Neuronal stem cell (in vitro differentiated cells): ENCODE measurements around the gene TUBA4B. TPM values are rescaled to one million over a fixed set of nuclear protein-coding genes. Genes with fewer than 3 reads are reported as not detected.
A peak's percentile ranks its signal among the peaks of the same experiment; 100 is the strongest.

ENCODE experiments used
- DNase-seq: peaks from one replicate; pipeline ENCODE4 v3.0.0-alpha.2; 2013; ENCODE audit warnings: low spot score
- H2AFZ ChIP-seq: one replicate; pipeline ENCODE4 v1.6.1; 2013; ENCODE audit warnings: mild to moderate bottlenecking, low read length, inconsistent platforms
- H2AK5ac ChIP-seq: 2 replicates; pipeline ENCODE4 v1.6.1; 2013; ENCODE audit warnings: low read depth, mild to moderate bottlenecking, inconsistent platforms, low read length, moderate library complexity, mixed read lengths
- H2BK120ac ChIP-seq: 2 replicates; pipeline ENCODE4 v1.6.1; 2013; ENCODE audit warnings: low read depth, mild to moderate bottlenecking, inconsistent platforms, low read length, moderate library complexity, mixed read lengths
- H2BK12ac ChIP-seq: one replicate; pipeline ENCODE4 v1.6.1; 2013; ENCODE audit warnings: low read length, inconsistent platforms
- H2BK15ac ChIP-seq: 2 replicates; pipeline ENCODE4 v1.6.1; 2013; ENCODE audit warnings: mild to moderate bottlenecking, low read length, inconsistent platforms, mixed read lengths
- H2BK5ac ChIP-seq: one replicate; pipeline ENCODE4 v1.6.1; 2013; ENCODE audit warnings: inconsistent platforms, mild to moderate bottlenecking, low read length, moderate library complexity
- H3K14ac ChIP-seq: one replicate; pipeline ENCODE4 v1.6.1; 2013; ENCODE audit warnings: low read length, inconsistent platforms
- H3K18ac ChIP-seq: 2 replicates; pipeline ENCODE4 v1.6.1; 2013; ENCODE audit warnings: low read length, inconsistent platforms
- H3K23ac ChIP-seq: 2 replicates; pipeline ENCODE4 v1.6.1; 2013; ENCODE audit warnings: low read depth, mild to moderate bottlenecking, mixed read lengths, low read length, inconsistent platforms; ENCODE audit not compliant: poor library complexity
- H3K27ac ChIP-seq: replicated peaks from 3 replicates; pipeline ENCODE4 v1.5.1; 2013; ENCODE audit warnings: low read length, inconsistent platforms
- H3K27me3 ChIP-seq, 3 experiments: 2 replicates each; pipeline ENCODE4 v1.6.1; 2013; ENCODE audit warnings: low read length in 3 of 3, mild to moderate bottlenecking in 2 of 3, inconsistent platforms in 1 of 3, low read depth in 1 of 3, mixed read lengths in 1 of 3, moderate library complexity in 1 of 3; ENCODE audit not compliant: control insufficient read depth in 3 of 3, insufficient read depth in 3 of 3
- H3K36me3 ChIP-seq, 2 donors: replicated peaks in 1 of 2; 2 replicates each; pipeline ENCODE4 v1.6.1; 2013; ENCODE audit warnings: low read length in 2 of 2; ENCODE audit not compliant: control insufficient read depth in 2 of 2, insufficient read depth in 2 of 2
- H3K4ac ChIP-seq: 2 replicates; pipeline ENCODE4 v1.6.1; 2013; ENCODE audit warnings: inconsistent platforms, mild to moderate bottlenecking, low read length, moderate library complexity
- H3K4me1 ChIP-seq, 2 donors: 1 replicate in 1 of 2; 2 replicates in 1 of 2; pipeline ENCODE4 v1.6.1; 2013; ENCODE audit warnings: low read length in 2 of 2, low read depth in 1 of 2; ENCODE audit not compliant: control insufficient read depth in 2 of 2, insufficient read depth in 1 of 2
- H3K4me2 ChIP-seq: one replicate; pipeline ENCODE4 v1.6.1; 2013; ENCODE audit warnings: mild to moderate bottlenecking, low read length, inconsistent platforms; ENCODE audit not compliant: insufficient read depth, poor library complexity, severe bottlenecking
- H3K4me3 ChIP-seq, 2 donors: 2 replicates each; pipeline ENCODE4 v1.5.1; 2013; ENCODE audit warnings: low read length in 2 of 2, mild to moderate bottlenecking in 2 of 2, inconsistent platforms in 1 of 2, moderate library complexity in 1 of 2
- H3K79me1 ChIP-seq: one replicate; pipeline ENCODE4 v1.6.1; 2013; ENCODE audit warnings: low read depth, mild to moderate bottlenecking, inconsistent platforms, low read length, moderate library complexity
- H3K9ac ChIP-seq: one replicate; pipeline ENCODE4 v1.6.1; 2013; ENCODE audit warnings: mild to moderate bottlenecking, low read depth, low read length, inconsistent platforms; ENCODE audit not compliant: poor library complexity
- H3K9me3 ChIP-seq, 2 donors: replicated peaks in 1 of 2; 2 replicates each; pipeline versions ENCODE3 to v1.6.1; 2013; ENCODE audit warnings: low read length in 2 of 2, mild to moderate bottlenecking in 2 of 2, inconsistent platforms in 1 of 2, low read depth in 1 of 2, mixed read lengths in 1 of 2, moderate library complexity in 1 of 2; ENCODE audit not compliant: control insufficient read depth in 2 of 2, insufficient read depth in 1 of 2
- H4K8ac ChIP-seq: one replicate; pipeline ENCODE4 v1.6.1; 2013; ENCODE audit warnings: low read depth, mild to moderate bottlenecking, inconsistent platforms, low read length, moderate library complexity
- H4K91ac ChIP-seq: one replicate; pipeline ENCODE4 v1.6.1; 2013; ENCODE audit warnings: low read length, low read depth, mild to moderate bottlenecking, inconsistent platforms; ENCODE audit not compliant: poor library complexity
- WGBS, 2 donors: extraction: QIAGEN DNeasy Blood & Tissue Kit; methylation state at CpG; one replicate each; pipeline ENCODE4 v1.1.7; 2013; ENCODE audit warnings: missing lambda C conversion rate in 2 of 2, mixed read lengths in 1 of 2; ENCODE audit not compliant: insufficient read length in 2 of 2, insufficient replicate concordance in 1 of 2; ENCODE audit errors: extremely low coverage in 2 of 2; 5-methylcytosine and 5-hydroxymethylcytosine counted together
- polyA plus RNA-seq, 2 experiments: library from polyadenylated mRNA; stranded (reverse); fragments of 200-250 nt; gene quantifications; one replicate each; pipeline ENCODE4 v1.2.3, GENCODE V29; 2013

TUBA4B gene
- not detected for polyA plus RNA-seq (2013, experiment 1 of 2)
- not detected for polyA plus RNA-seq (2013, experiment 2 of 2)

DNA sequence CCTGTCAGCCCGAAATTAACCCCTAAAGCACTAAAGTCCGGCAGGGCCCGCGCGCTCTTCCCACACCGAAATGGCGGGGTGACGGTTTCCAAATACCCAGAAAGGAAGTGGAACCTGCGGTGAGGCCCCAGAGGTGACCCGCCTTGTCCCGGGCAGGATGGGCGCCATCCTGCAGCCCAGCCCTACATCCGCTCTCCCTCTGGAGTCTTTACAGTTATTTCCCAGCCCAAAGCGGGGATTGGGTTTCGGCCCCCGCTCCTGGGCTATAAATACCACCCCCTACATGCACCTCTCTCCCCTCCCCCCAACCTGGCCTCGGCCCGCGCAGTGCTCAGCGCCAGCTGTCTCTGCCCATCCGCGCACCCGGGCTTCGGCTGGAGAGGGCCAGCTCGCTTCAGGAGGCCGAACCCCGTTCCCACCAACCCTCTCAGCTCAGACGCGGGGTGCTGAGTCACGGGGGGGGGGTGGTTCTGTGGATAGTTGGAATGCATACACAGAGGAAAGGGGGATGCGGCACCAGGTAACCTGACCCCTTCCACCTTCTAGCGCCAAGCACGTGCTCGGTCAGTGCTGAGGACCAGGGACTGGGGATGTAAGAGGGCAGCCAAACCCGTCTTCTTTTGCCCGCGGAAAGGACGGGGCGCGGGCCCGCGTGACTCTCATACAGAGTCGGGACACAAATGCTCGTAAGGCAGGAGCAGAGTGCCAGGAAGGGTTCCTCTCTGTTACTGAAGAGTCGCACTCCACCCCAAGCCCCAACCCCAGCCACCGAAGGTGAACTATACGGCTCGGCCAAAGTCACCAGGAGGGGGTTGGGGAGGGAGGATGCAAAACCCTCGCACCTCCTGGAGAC, at the start of gene TUBA4B:
Gene TUBA4B, plus strand, starts transcription at position 344 of the 853 bp plus-strand sequence. Its CDS starts 165 bp downstream, at position 509.
- peak within 1 kb of the TSS; percentile 60 for H3K9ac ChIP-seq
- peak within 1 kb of the TSS; percentile 76 for H3K18ac ChIP-seq
- peak within 1 kb of the TSS; percentile 81 for H2BK15ac ChIP-seq
- H4K91ac ChIP-seq = no peak within 1 kb of the TSS
- H2AFZ ChIP-seq = peak within 1 kb of the TSS; percentile 83
- peaks cover 12 to 18% of the 10 kb centered on the region in 2 donors for H3K4me1 ChIP-seq
- H2BK12ac ChIP-seq = peak within 1 kb of the TSS; percentile 73
- H3K4me3 ChIP-seq = peak within 1 kb of the TSS; percentile 26 to 73
- peaks cover 3 to 7% of the 10 kb centered on the region in 2 donors for H3K36me3 ChIP-seq
- H4K8ac ChIP-seq = no peak within 1 kb of the TSS
- H3K79me1 ChIP-seq = peaks cover 2% of the 10 kb centered on the region
- no peak for DNase-seq
- no CpG with 5 or more reads among the region's 49 CpGs for WGBS, 2 donors
- no peak within 1 kb of the TSS for H3K4ac ChIP-seq
- H3K14ac ChIP-seq = peak within 1 kb of the TSS; percentile 89
- no peak within 1 kb of the TSS for H2BK5ac ChIP-seq
- H3K23ac ChIP-seq = peak within 1 kb of the TSS; percentile 80
- H2BK120ac ChIP-seq = no peak within 1 kb of the TSS
- no peak within 1 kb of the TSS for H3K27ac ChIP-seq
- H2AK5ac ChIP-seq = peak within 1 kb of the TSS; percentile 88
- peak within 1 kb of the TSS; percentile 80 for H3K4me2 ChIP-seq
- peaks cover 28 to 59% (median 55%) of the 10 kb centered on the region in 3 experiments for H3K27me3 ChIP-seq
- H3K9me3 ChIP-seq = peaks cover 0 to 2% of the 10 kb centered on the region in 2 donors

DNA sequence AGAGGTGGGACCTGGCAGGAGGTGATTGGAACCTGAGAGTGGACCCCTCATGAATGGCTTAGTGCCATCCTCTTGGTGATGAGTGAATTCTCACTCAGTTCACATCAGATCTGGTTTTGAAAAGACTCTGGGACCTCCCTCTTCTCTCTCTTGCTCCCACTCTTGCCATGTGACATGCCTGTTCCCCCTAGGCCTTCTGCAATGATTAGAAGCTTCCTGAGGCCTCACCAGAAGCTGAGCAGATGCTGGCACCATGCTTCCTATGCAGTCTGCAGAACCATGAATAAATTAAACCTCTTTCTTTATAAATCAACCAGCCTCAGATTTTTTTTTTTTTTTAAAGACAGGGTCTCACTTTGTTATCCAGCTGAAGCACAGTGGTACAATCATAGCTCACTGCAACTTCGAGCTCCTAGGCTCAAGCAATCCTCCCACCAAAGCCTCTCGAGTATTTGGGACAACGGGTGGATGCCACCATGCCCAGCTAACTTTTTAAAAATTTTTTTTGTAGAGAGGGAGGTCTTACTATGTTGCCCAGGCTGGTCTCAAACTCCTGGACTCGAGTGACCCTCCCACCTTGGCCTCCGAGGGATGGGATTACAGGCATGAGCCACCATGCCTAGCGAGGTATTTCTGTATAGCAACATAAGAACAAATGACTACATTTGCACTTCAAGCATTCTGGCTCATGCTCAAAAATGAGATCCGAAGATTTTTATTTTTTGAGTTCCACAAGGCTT, 48.4 kb upstream of the TUBA4B start:
- Histone ChIP-seq H3K27ac (no peak overlapping the region), H2BK5ac (no peak overlapping the region), H3K4me1 (peaks cover 7 to 8% of the 10 kb centered on the region in 2 donors), H4K8ac (no peak overlapping the region), H3K27me3 (no peaks in the 10 kb centered on the region), H3K18ac (no peak overlapping the region), H3K9me3 (peaks cover 0 to 2% of the 10 kb centered on the region in 2 donors), H3K23ac (no peak overlapping the region), H3K36me3 (peaks cover 14 to 18% of the 10 kb centered on the region in 2 donors), H3K9ac (no peak overlapping the region), H2BK120ac (no peak overlapping the region), H3K79me1 (no peaks in the 10 kb centered on the region), H2BK15ac (no peak overlapping the region), H3K14ac (no peak overlapping the region), H4K91ac (no peak overlapping the region), H2AFZ (no peak overlapping the region), H3K4me3 (no peak overlapping the region), H3K4ac (no peak overlapping the region), H2BK12ac (no peak overlapping the region), H3K4me2 (no peak overlapping the region), H2AK5ac (no peak overlapping the region)
- no CpG with 5 or more reads among the region's 7 CpGs for WGBS, 2 donors
- DNase-seq = no peak

DNA sequence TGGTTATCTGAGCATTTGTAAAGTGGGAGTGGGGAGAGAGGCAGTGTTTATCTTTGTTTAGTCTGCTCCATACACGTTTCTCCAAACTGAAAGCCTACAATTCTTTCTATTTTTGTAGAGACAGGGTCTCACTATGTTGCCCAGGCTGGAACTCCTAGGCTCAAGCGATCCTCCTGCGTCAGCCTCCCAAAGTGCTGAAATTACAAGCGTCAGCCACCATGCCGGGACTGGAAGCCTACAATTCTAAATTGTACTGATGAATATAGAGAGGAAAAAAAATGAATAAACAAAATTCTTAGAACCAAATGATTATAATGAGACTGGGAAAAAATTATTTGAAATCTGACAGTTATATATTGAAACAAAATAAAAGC, 47.9 kb upstream of the TUBA4B start:
- Histone ChIP-seq H3K14ac (no peak overlapping the region), H2AFZ (no peak overlapping the region), H3K9me3 (peaks cover 0 to 2% of the 10 kb centered on the region in 2 donors), H3K36me3 (peaks cover 17 to 23% of the 10 kb centered on the region in 2 donors), H4K91ac (no peak overlapping the region), H3K79me1 (no peaks in the 10 kb centered on the region), H3K23ac (no peak overlapping the region), H2BK5ac (no peak overlapping the region), H4K8ac (no peak overlapping the region), H3K18ac (no peak overlapping the region), H2BK12ac (no peak overlapping the region), H2AK5ac (no peak overlapping the region), H3K27ac (no peak overlapping the region), H3K4ac (no peak overlapping the region), H3K9ac (no peak overlapping the region), H3K4me1 (peaks cover 7 to 8% of the 10 kb centered on the region in 2 donors), H2BK15ac (no peak overlapping the region), H3K4me2 (no peak overlapping the region), H3K4me3 (no peak overlapping the region), H2BK120ac (no peak overlapping the region), H3K27me3 (no peaks in the 10 kb centered on the region)
- no CpG with 5 or more reads among the region's 5 CpGs for WGBS, 2 donors
- DNase-seq = no peak

DNA sequence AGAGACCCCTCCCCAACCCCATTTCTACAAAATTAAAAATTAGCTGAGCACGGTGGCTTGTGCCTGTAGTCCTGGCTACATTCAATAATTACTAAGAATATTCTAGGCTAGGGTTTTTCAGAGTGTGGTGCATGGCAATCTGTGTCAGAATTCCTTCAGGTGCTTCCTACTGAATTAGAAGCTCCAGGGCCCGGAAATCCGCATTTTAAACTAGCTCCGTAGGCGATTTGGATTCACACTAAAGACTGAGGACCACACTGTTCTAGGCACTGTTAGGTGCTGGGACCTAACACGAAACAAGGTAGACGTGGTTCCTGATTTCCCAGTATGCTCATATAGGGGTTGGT, 47.1 kb upstream of the TUBA4B start:
- Histone ChIP-seq H2BK12ac (no peak overlapping the region), H3K9ac (no peak overlapping the region), H3K23ac (no peak overlapping the region), H3K4me1 (peaks cover 7 to 8% of the 10 kb centered on the region in 2 donors), H3K79me1 (no peaks in the 10 kb centered on the region), H3K9me3 (peaks cover 0 to 2% of the 10 kb centered on the region in 2 donors), H3K4ac (no peak overlapping the region), H3K14ac (no peak overlapping the region), H3K4me2 (peak overlapping the region; percentile 57), H2AK5ac (no peak overlapping the region), H3K27ac (no peak overlapping the region), H3K18ac (no peak overlapping the region), H4K8ac (no peak overlapping the region), H3K36me3 (peaks cover 23 to 31% of the 10 kb centered on the region in 2 donors), H2AFZ (peak overlapping the region; percentile 96), H3K4me3 (peak overlapping the region; percentile 54 to 88), H4K91ac (no peak overlapping the region), H2BK15ac (no peak overlapping the region), H3K27me3 (no peaks in the 10 kb centered on the region), H2BK120ac (no peak overlapping the region), H2BK5ac (no peak overlapping the region)
- whole genome bisulfite sequencing, 2 donors = no CpG with 5 or more reads among the region's 7 CpGs
- DNase-seq = no peak
